HepG2 (cell line): Measurements from ENCODE around the gene ZC3H12A. TPM values are rescaled to one million over a fixed set of nuclear protein-coding genes. Genes with fewer than 3 reads are reported as not detected.

Source experiments
- CEBPG ChIP-seq: IDR thresholded peaks from 2 replicates; pipeline ENCODE4 v1.6.1; 2016
- CENPT ChIP-seq: sonication (generic); formaldehyde crosslinking; IDR thresholded peaks from 2 replicates; pipeline ENCODE4 v1.8.0; 2022; ENCODE audit warnings: low read depth, mild to moderate bottlenecking, moderate library complexity, missing genetic modification reagents
- EP300 ChIP-seq, 3 experiments: sonication (generic) in 1 of 3; formaldehyde crosslinking in 1 of 3; IDR thresholded peaks; 2 replicates each; pipeline versions ENCODE4 v1.5.1 to v1.6.1; 2011 to 2020; ENCODE audit warnings: low read depth in 2 of 3, low read length in 2 of 3, borderline replicate concordance in 1 of 3, improper control_type of control experiment in 1 of 3, mild to moderate bottlenecking in 1 of 3, missing genetic modification reagents in 1 of 3, moderate library complexity in 1 of 3
- HOXA9 ChIP-seq: sonication (generic); formaldehyde crosslinking; IDR thresholded peaks from 2 replicates; pipeline ENCODE4 v1.8.1; 2022; ENCODE audit warnings: missing genetic modification reagents, mild to moderate bottlenecking, moderate library complexity, borderline replicate concordance
- IKZF4 ChIP-seq: sonication (generic); formaldehyde crosslinking; IDR thresholded peaks from 2 replicates; pipeline ENCODE4 v1.5.1; 2020; ENCODE audit warnings: borderline replicate concordance, mild to moderate bottlenecking, low read depth, missing genetic modification reagents; ENCODE audit errors: not compliant biosample characterization
- SAP130 ChIP-seq: IDR thresholded peaks from 2 replicates; pipeline ENCODE4 v1.6.1; 2016; ENCODE audit warnings: low read depth
- SKIL ChIP-seq: sonication (generic); formaldehyde crosslinking; IDR thresholded peaks from 2 replicates; pipeline ENCODE4 v1.8.0; 2022; ENCODE audit warnings: missing genetic modification reagents, mild to moderate bottlenecking, moderate library complexity, borderline replicate concordance
- YEATS4 ChIP-seq: sonication (generic); formaldehyde crosslinking; IDR thresholded peaks from 2 replicates; pipeline ENCODE4 v1.4.0; 2020; ENCODE audit warnings: missing genetic modification reagents, borderline replicate concordance
- ZFY ChIP-seq: sonication (generic); formaldehyde crosslinking; IDR thresholded peaks from 2 replicates; pipeline ENCODE4 v1.4.0; 2020; ENCODE audit warnings: missing genetic modification reagents
- ZNF3 ChIP-seq: IDR thresholded peaks from 2 replicates; pipeline ENCODE4 v1.7.0; 2017; ENCODE audit warnings: inconsistent platforms
- ZNF646 ChIP-seq: sonication (generic); formaldehyde crosslinking; IDR thresholded peaks from 2 replicates; pipeline ENCODE4 v1.9.0; 2021; ENCODE audit warnings: mild to moderate bottlenecking, missing genetic modification reagents
- polyA plus RNA-seq, 8 experiments: library from polyadenylated mRNA; depleted of rRNA in 3 of 8; stranded (reverse) in 7 of 8; unstranded in 1 of 8; fragments of >200 nt; fragmentation: Illumina TruSeq in 4 of 8; extraction: Trizol in 4 of 8; gene quantifications; 2 replicates each; pipeline versions ENCODE4 v1.2.1 to v1.2.3, GENCODE V29; 2011 to 2016; ENCODE audit warnings: low read depth in 4 of 8, missing spikeins in 1 of 8, mixed read lengths in 1 of 8; ENCODE audit not compliant: insufficient read depth in 1 of 8
- total RNA-seq, 5 experiments: library from RNA; depleted of rRNA; stranded (reverse); fragments of >200 nt; fragmentation: Illumina TruSeq; extraction: Trizol; gene quantifications; 2 replicates each; pipeline ENCODE4 v1.2.3, GENCODE V29; 2016; ENCODE audit warnings: low read depth in 1 of 5

Gene ZC3H12A
- total and polyA plus RNA-seq, 2 of the 13 experiments (the other 11 are each of a cell fraction or from before 2014, with no cell fraction given) = 6.8 to 13.3 TPM

GRCh38 chr1:37471345-37472231 lies 2.8 kb upstream of the ZC3H12A start (continued):
- TF ChIP-seq ZNF3 (CRISPR knock-in tag) (no peak), YEATS4 (CRISPR knock-in tag) (no peak), CENPT (CRISPR knock-in tag) (no peak), IKZF4 (CRISPR knock-in tag) (no peak), ZFY (0 out of 2 replicates have a peak, but pooled peaks have one; percentile 27), SAP130 (CRISPR knock-in tag) (peak; percentile 77), HOXA9 (CRISPR knock-in tag) (no peak), CEBPG (CRISPR knock-in tag) (no peak), EP300 (IDR thresholded peaks at IDR 0.05; ENCODE audit: low read depth in 2 of 2, low read length in 2 of 2) (no peak), EP300 (CRISPR knock-in tag; IDR thresholded peaks at IDR 0.05; ENCODE audit: borderline replicate concordance) (no peak), SKIL (CRISPR knock-in tag) (peak; percentile 58), ZNF646 (CRISPR knock-in tag) (no peak)
- TF ChIP-seq, all 625 proteins: peak for 48
